ENCODE data around the gene RASL12. TPM values are rescaled to one million over a fixed set of nuclear protein-coding genes. Genes with fewer than 3 reads are reported as not detected.
"Not testable (repeated sequence)": the region's sequence is repeated elsewhere in the genome, so short reads cannot be mapped to it uniquely, and the experiment has no call there.

RASL12 gene
- polyA plus RNA-seq, 2 donors: 2.6 to 10.9 TPM

DNA sequence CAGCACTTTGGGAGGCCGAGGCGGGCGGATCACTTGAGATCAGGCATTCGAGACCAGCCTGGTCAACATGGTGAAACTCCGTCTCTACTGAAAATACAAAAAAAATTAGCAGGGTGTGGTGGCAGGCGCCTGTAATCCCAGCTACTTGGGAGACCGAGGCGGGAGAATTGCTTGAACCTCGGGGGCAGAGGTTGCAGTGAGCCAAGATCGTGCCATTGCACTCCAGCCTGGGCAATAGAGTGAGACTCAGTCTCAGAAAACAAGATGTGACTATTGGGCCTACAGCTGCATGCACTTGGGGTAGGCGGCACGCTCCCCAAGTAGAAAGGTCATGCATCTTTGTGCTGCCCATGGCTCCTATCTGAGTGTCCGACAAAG, 26.0 kb upstream of the RASL12 start:
- 94 to 95% methylated on average over 13 of the region's 13 CpGs for WGBS, 2 donors
- H3K9me3 ChIP-seq (ENCODE audit: control insufficient read depth in 2 of 2, insufficient read depth in 1 of 2, low read depth in 1 of 2, low read length in 1 of 2); H3K4me3 ChIP-seq (ENCODE audit: low read depth in 1 of 2, low read length in 2 of 2); H3K36me3 ChIP-seq (ENCODE audit: control insufficient read depth in 2 of 2, insufficient read depth in 2 of 2, low read length in 1 of 2); H3K27me3 ChIP-seq (ENCODE audit: control insufficient read depth in 1 of 2, insufficient read depth in 2 of 2, low read length in 2 of 2): not testable (repeated sequence)
- H3K4me1 ChIP-seq (ENCODE audit: control insufficient read depth in 2 of 2, insufficient read depth in 2 of 2, low read length in 1 of 2): peaks cover 4 to 18% of the 10 kb centered on the region in 2 donors
- peak overlapping the region in 1 of 2 donors; percentile 70 for H3K27ac ChIP-seq (ENCODE audit: low read depth in 2 of 2, low read length in 1 of 2)

DNA sequence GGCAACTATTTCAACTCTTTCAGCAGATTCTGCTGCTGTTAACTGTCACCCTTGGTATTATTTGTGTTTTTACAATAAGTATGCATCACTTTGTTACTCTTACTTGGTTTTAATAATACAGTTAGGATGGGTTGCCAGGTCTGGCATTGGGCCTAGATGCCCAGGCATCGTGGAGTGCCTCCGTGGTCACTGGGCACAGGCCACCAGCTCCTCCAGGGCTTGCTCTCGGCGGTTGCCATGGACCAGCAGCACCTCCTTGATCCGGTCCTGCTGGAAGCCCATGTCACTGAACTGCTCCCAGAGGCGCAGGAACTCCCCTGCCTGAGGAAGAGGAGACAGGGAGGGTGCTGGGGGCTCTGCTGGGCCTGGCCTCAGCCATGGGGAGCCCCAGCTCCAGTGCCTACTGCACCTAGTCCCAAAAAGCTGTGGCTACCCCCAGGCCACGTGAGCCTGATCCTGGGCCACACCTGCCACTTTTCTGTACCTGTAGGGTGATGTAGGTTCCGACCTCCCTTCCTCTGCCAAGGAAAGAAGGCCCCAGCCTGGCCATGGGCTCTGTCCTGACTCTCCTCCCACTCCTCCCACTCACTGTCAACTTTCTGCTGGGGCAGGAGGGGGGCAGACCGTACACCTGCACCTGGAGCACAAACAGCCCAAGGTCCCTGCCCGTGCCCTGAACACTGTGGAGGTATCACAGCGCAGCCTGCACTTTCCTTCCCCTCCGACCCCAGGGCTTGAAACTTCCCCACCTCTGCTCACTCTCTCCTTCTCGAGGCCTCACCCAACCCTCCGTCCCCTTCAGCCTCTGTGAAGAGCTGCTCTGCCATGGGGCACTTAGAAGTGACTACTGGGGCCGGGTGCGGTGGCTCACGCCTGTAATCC, 25.4 kb upstream of the RASL12 start:
- Histone ChIP-seq H3K4me1 (ENCODE audit: control insufficient read depth in 2 of 2, insufficient read depth in 2 of 2, low read length in 1 of 2) (peaks cover 4 to 24% of the 10 kb centered on the region in 2 donors), H3K4me3 (ENCODE audit: low read depth in 1 of 2, low read length in 2 of 2) (no peak overlapping the region), H3K9me3 (ENCODE audit: control insufficient read depth in 2 of 2, insufficient read depth in 1 of 2, low read depth in 1 of 2, low read length in 1 of 2) (no peaks in the 10 kb centered on the region), H3K36me3 (ENCODE audit: control insufficient read depth in 2 of 2, insufficient read depth in 2 of 2, low read length in 1 of 2) (peaks cover 0 to 7% of the 10 kb centered on the region in 2 donors), H3K27me3 (ENCODE audit: control insufficient read depth in 1 of 2, insufficient read depth in 2 of 2, low read length in 2 of 2) (no peaks in the 10 kb centered on the region), H3K27ac (ENCODE audit: low read depth in 2 of 2, low read length in 1 of 2) (peak overlapping the region in 1 of 2 donors; percentile 63)
- 85 to 86% methylated on average over 17 of the region's 17 CpGs for WGBS, 2 donors

DNA sequence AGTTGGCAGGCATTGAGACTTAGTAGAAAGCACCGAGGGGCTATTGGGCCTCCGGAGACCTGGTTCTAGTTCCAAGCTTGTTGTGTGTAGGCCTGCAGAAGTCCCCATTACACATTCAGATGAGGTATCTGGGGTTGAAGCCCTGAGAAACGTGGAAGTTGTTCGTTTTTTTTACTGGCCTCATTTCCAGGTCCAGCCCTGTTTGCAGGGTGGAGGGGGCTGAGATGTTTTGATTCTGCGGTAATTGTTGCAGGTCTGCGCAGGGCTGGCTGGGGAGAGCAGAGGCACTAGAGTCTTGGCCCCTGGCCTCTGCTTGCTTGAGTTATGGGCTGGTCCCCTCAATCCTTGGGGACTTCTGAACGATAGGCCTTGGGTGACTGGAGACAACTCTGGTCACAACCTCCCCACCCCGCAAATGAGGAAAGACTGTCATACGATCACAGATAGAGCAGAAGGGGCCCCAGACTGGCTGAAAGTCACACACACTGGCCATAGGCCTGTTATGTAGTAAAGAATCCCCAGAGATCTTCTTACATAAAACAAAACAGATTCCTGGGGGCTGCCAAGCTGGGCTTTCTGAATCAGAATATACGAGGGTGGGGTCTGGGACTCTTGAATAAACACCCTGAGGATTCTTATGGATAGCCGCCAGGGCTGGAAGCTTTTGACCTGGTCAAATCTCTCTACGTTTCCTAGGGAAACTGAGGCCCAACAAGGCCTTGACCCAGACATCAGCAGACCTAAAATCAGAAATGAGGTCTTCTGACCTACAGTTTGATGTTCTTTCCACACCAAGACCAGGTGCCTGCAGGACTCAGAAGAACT, 24.4 kb upstream of the RASL12 start:
- Histone ChIP-seq H3K4me1 (ENCODE audit: control insufficient read depth in 2 of 2, insufficient read depth in 2 of 2, low read length in 1 of 2) (peaks cover 4 to 32% of the 10 kb centered on the region in 2 donors), H3K27ac (ENCODE audit: low read depth in 2 of 2, low read length in 1 of 2) (peak overlapping the region in 1 of 2 donors; percentile 24), H3K4me3 (ENCODE audit: low read depth in 1 of 2, low read length in 2 of 2) (no peak overlapping the region), H3K36me3 (ENCODE audit: control insufficient read depth in 2 of 2, insufficient read depth in 2 of 2, low read length in 1 of 2) (no peaks in the 10 kb centered on the region), H3K27me3 (ENCODE audit: control insufficient read depth in 1 of 2, insufficient read depth in 2 of 2, low read length in 2 of 2) (no peaks in the 10 kb centered on the region), H3K9me3 (ENCODE audit: control insufficient read depth in 2 of 2, insufficient read depth in 1 of 2, low read depth in 1 of 2, low read length in 1 of 2) (no peaks in the 10 kb centered on the region)
- 66 to 73% methylated on average over 12 of the region's 12 CpGs for WGBS, 2 donors

DNA sequence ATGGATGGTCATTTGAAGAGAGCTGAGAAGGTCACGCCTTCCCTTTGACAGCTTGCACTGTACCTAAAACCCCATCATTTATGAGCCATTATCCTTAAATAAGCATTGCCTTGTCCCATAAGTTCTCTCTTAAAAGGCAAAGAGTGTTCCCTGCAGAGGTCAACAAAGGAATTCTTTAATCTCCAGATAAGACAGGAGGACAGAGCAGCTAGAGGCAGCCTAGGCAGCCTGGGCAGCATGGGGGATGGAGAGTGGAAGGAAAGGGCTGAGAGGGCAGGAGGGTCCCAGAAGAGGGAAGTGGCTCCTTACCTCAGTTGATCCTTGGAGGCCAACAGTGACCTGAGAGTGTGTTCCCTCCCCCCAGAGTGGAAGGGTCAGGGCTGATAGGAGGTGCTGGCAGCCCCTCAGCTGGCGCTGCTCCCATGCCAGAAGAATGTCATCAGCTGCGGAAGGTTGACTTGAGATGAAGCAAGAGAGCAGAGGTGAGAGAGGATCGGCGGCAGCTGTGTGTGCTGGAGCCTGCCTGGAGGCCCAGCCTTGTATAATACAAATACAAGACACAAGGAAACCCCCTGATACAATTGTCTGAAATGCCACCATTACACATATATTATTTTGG, 21.5 kb upstream of the RASL12 start:
- Histone ChIP-seq H3K4me1 (ENCODE audit: control insufficient read depth in 2 of 2, insufficient read depth in 2 of 2, low read length in 1 of 2) (peaks cover 0 to 30% of the 10 kb centered on the region in 2 donors), H3K4me3 (ENCODE audit: low read depth in 1 of 2, low read length in 2 of 2) (no peak overlapping the region), H3K27me3 (ENCODE audit: control insufficient read depth in 1 of 2, insufficient read depth in 2 of 2, low read length in 2 of 2) (no peaks in the 10 kb centered on the region), H3K27ac (ENCODE audit: low read depth in 2 of 2, low read length in 1 of 2) (peak overlapping the region; percentile 62 to 90), H3K9me3 (ENCODE audit: control insufficient read depth in 2 of 2, insufficient read depth in 1 of 2, low read depth in 1 of 2, low read length in 1 of 2) (no peaks in the 10 kb centered on the region), H3K36me3 (ENCODE audit: control insufficient read depth in 2 of 2, insufficient read depth in 2 of 2, low read length in 1 of 2) (no peaks in the 10 kb centered on the region)
- 47 to 50% methylated on average over 5 of the region's 5 CpGs for WGBS, 2 donors

DNA sequence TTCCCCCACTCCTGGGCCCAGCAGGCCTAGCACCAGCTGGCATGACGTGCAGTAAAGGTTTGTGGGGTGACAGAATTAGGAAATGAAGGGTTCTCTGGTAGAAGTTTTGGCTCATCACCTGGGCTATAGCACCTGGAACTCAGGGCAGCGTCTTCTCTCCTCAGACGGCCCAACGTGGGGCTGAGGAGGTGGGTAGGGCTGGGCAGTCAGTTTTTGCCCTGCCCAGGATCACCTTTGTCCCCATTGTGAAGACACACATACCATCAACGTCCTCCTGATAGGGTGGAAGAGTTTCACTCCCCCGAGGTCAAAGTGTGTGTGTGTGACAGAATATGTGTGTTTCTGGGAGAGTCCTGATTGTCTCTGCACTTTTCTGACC, 20.8 kb upstream of the RASL12 start:
- H3K9me3 ChIP-seq (ENCODE audit: control insufficient read depth in 2 of 2, insufficient read depth in 1 of 2, low read depth in 1 of 2, low read length in 1 of 2): no peaks in the 10 kb centered on the region
- WGBS, 2 donors: 34 to 42% methylated on average over 6 of the region's 6 CpGs
- no peak overlapping the region for H3K4me3 ChIP-seq (ENCODE audit: low read depth in 1 of 2, low read length in 2 of 2)
- H3K36me3 ChIP-seq (ENCODE audit: control insufficient read depth in 2 of 2, insufficient read depth in 2 of 2, low read length in 1 of 2): no peaks in the 10 kb centered on the region
- peaks cover 4 to 27% of the 10 kb centered on the region in 2 donors for H3K4me1 ChIP-seq (ENCODE audit: control insufficient read depth in 2 of 2, insufficient read depth in 2 of 2, low read length in 1 of 2)
- peak overlapping the region; percentile 62 to 90 for H3K27ac ChIP-seq (ENCODE audit: low read depth in 2 of 2, low read length in 1 of 2)
- H3K27me3 ChIP-seq (ENCODE audit: control insufficient read depth in 1 of 2, insufficient read depth in 2 of 2, low read length in 2 of 2): no peaks in the 10 kb centered on the region

DNA sequence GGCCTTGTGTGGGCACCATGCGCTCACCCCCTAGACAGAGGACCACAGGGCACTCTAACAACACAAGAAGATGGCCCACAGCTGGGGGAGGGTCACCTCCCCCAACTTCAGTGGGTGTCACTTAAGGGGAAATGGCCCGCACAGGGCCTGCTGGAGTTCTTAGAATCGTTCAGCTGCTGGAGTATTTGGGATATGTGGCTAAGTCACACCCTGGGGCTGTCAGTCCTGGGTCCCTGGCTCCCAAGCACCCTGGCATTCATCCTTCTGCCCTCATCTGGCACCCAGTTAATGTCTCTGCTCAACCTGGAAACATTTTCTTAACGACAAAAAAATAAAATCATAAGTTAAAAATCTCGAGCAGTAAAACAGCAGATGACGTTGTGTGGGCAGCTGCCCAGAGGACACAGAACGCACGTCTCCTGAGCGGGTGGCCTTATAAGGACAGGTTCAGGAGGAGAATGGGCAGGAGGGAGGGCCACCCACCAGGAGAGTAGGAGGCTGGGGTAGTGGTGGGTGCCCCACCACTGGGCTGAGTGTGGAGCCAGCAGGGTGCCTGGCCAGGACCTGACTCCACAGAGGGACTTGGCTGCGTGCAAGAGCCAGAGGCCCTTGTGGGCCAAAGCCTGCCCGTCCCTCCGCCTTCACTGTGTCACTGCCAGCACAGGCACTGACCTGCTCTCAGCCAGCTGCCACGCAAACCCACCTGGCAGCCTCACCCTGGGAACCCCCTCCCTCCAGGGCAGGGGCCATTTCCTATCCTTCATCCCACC, 20.3 kb upstream of the RASL12 start:
- Histone ChIP-seq H3K4me1 (ENCODE audit: control insufficient read depth in 2 of 2, insufficient read depth in 2 of 2, low read length in 1 of 2) (peaks cover 6 to 27% of the 10 kb centered on the region in 2 donors), H3K27ac (ENCODE audit: low read depth in 2 of 2, low read length in 1 of 2) (peak overlapping the region; percentile 76 to 93), H3K27me3 (ENCODE audit: control insufficient read depth in 1 of 2, insufficient read depth in 2 of 2, low read length in 2 of 2) (no peaks in the 10 kb centered on the region), H3K4me3 (ENCODE audit: low read depth in 1 of 2, low read length in 2 of 2) (no peak overlapping the region), H3K36me3 (ENCODE audit: control insufficient read depth in 2 of 2, insufficient read depth in 2 of 2, low read length in 1 of 2) (no peaks in the 10 kb centered on the region), H3K9me3 (ENCODE audit: control insufficient read depth in 2 of 2, insufficient read depth in 1 of 2, low read depth in 1 of 2, low read length in 1 of 2) (no peaks in the 10 kb centered on the region)
- WGBS, 2 donors: 47 to 54% methylated on average over 13 of the region's 13 CpGs

DNA sequence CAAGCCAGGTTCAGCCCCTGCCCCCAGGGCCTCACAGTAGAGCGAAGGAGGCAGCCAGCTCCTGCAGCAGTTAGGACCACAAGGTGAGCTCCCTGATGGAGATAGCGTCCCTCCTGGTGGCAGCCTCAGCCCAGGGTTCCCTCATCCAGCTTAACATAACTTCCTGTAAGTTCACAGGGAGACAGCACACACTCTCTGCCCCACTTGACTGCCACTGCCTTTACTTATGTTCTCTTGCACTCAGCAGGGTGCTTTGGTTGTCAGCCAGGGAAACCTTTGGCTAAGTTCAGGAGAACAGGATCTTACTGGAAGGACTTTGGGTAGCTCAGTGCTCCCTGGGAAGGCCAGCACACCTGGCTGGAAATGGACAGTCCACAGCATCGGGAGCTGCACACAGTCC, 19.6 kb upstream of the RASL12 start:
- Histone ChIP-seq H3K27ac (ENCODE audit: low read depth in 2 of 2, low read length in 1 of 2) (peak overlapping the region; percentile 76 to 93), H3K27me3 (ENCODE audit: control insufficient read depth in 1 of 2, insufficient read depth in 2 of 2, low read length in 2 of 2) (no peaks in the 10 kb centered on the region), H3K9me3 (ENCODE audit: control insufficient read depth in 2 of 2, insufficient read depth in 1 of 2, low read depth in 1 of 2, low read length in 1 of 2) (no peaks in the 10 kb centered on the region), H3K36me3 (ENCODE audit: control insufficient read depth in 2 of 2, insufficient read depth in 2 of 2, low read length in 1 of 2) (no peaks in the 10 kb centered on the region), H3K4me1 (ENCODE audit: control insufficient read depth in 2 of 2, insufficient read depth in 2 of 2, low read length in 1 of 2) (peaks cover 9 to 29% of the 10 kb centered on the region in 2 donors), H3K4me3 (ENCODE audit: low read depth in 1 of 2, low read length in 2 of 2) (no peak overlapping the region)
- WGBS, 2 donors: 44 to 70% methylated on average over 3 of the region's 3 CpGs

DNA sequence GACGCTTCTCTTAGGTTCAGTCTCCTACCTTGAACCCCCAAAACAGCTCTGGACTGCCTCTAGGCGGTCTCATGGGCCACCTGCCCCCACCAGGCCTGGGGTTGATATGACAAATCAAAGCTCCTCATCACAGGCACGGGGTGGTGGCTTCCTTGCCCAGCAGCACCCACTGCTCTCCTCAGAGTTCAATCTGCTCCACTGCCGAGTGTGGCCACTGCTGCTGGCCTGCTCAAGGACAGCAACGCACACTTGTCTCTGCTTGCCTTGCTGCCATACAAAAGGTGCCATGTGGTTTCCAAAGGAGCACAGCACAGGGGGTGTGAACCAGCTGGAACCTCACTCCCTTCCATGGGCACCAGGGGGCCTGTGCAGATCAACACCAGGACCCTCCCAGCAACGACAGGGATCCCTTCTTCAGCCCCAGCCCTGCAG, 18.9 kb upstream of the RASL12 start:
- H3K27me3 ChIP-seq (ENCODE audit: control insufficient read depth in 1 of 2, insufficient read depth in 2 of 2, low read length in 2 of 2): no peaks in the 10 kb centered on the region
- H3K36me3 ChIP-seq (ENCODE audit: control insufficient read depth in 2 of 2, insufficient read depth in 2 of 2, low read length in 1 of 2): no peaks in the 10 kb centered on the region
- WGBS, 2 donors: 51 to 59% methylated on average over 6 of the region's 6 CpGs
- H3K4me3 ChIP-seq (ENCODE audit: low read depth in 1 of 2, low read length in 2 of 2): no peak overlapping the region
- no peaks in the 10 kb centered on the region for H3K9me3 ChIP-seq (ENCODE audit: control insufficient read depth in 2 of 2, insufficient read depth in 1 of 2, low read depth in 1 of 2, low read length in 1 of 2)
- H3K27ac ChIP-seq (ENCODE audit: low read depth in 2 of 2, low read length in 1 of 2): peak overlapping the region; percentile 76 to 93
- H3K4me1 ChIP-seq (ENCODE audit: control insufficient read depth in 2 of 2, insufficient read depth in 2 of 2, low read length in 1 of 2): peaks cover 9 to 32% of the 10 kb centered on the region in 2 donors
